ENCODE results near the gene TMEM132D.

The TMEM132D gene

GRCh38 chr12:129720618-129721017 lies 183.2 kb downstream of the TMEM132D start:
- DNase-seq: no peak

- no peak for DNase-seq
Measured at GRCh38 chr12:129719416-129719815, 184.4 kb downstream of the TMEM132D start.

DNA sequence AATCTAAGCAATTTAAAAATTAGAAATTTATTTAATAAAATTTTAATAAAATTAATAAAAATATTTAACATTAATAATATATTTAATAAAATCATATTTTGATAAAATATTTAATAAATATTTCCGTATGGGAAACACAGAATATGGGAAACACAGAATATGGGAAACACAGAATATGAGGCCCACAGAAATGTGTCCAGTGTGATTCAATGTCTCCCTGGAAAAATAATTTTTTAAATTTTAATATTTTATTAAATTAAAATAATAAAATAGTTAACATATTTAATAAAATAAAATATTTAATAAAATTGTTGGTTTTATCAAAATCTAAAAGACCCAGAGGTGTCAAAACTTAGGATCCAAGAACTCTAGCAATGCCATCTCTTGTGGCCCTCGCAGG lies 186.4 kb downstream of the TMEM132D start:
- DNase-seq: no peak

DNA sequence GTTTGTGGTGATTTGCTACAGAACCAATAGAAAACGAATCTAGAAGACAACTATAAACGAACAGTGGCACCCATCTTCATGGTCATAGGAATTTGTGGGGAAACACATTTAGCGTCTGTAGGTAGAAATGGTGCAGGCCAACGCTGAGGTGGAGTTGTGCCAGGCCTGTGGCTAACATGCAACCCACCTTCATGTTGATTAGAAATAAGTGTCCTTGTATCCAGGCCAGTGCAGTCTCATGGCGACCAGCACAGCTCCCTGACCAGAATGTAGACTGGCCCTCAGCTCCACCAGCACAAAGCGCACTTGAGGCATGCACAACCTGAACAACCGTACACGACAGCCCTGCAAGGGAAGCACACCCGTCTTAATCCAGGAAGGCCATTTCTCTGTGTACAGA lies 187.0 kb downstream of the TMEM132D start:
- no peak for DNase-seq

GRCh38 chr12:129706716-129707115 lies 197.1 kb downstream of the TMEM132D start:
- no peak for DNase-seq

DNA sequence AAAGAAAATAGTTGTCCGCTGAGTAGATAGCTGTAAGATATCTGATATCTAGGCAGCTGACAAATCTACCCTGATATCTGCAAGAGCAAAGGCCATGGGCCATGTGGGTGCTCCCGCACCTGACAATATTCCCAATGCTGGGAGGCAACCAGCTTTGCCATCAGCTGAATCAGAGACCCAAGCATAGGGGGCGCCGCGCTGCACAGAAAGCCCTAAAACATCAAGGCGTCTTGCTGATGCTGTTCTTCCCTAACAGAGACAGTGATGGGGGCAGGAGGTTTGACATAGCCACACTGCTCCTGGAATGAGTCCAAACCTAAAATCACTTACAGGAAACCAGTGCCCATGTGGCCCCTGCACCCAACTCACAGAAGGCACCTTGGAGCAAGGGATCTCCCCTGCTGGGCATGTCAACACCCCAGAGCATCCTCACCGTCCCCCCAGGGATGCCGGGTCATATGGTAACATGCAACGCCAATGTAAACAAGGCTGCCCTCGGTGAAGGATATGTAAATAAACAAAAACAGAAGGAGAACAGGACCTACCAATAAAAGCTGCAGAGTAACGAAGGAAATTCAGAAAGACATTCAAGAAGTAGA lies 199.5 kb downstream of the TMEM132D start:
- no peak for DNase-seq

DNA sequence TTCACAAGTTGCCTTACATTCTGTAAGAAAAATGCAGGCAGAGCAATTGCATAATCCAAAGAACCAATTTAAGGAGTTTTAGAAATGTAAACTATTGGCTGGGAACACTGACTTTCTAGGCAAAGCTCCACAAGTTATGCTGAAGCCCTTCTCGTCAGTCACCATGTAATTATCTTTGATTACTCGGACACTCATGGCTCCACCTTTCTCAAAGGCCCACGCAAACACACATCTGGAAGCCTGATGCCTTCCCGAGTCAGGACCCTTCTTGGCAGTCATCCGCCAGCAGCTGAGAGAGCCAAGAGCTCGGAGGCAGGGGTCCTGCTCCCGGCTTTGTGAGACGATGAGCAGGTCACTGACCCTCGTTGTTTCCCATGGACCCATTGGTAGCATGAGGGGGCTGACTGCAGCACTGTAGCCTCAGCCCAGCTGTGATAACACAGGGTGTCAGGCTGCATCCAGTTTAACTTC lies 202.2 kb downstream of the TMEM132D start:
- no peak for DNase-seq

DNA sequence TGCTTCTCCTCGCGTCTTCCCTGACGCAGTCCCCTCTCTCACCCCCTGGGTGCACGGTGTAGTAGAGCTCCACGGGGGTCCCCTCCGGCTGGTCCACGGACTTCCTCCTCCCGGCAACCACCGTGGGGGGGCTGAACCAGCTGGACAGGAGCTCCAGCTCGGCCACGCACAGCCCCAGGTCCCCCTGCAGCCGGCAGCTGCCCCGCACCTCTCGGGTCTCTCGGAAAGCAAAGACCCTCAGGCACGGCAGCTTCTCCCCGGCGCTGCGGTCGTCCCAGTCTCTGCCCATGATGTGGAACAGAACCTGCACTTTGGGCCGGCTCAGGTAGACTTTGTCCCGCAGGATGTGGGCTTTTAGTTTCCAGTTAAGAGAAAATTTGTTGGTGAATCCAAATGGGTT lies 203.8 kb downstream of the TMEM132D start:
- no peak for DNase-seq

DNA sequence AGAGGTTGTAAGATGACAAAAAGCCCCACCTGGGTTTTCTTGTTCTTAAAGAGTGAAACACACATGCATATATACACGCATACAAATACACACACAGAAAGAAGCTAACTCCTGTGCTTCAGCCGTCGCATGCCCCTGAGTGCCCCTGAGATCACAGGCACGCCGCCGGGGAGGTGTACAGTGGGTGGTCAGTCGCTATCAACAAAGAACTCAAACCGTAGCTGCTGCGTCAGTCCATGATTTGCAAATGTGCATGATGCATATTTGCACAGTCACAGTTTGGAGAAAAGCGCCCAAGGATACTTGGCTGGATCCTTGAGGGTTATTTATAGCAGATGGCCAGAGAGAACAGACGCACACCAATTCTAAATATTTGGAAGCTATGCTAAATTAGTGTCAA lies 206.9 kb downstream of the TMEM132D start:
- peak in 1 of 2 experiments; percentile 4 for DNase-seq

- DNase-seq: no peak
Measured at GRCh38 chr12:129696405-129696804, 207.4 kb downstream of the TMEM132D start.

DNA sequence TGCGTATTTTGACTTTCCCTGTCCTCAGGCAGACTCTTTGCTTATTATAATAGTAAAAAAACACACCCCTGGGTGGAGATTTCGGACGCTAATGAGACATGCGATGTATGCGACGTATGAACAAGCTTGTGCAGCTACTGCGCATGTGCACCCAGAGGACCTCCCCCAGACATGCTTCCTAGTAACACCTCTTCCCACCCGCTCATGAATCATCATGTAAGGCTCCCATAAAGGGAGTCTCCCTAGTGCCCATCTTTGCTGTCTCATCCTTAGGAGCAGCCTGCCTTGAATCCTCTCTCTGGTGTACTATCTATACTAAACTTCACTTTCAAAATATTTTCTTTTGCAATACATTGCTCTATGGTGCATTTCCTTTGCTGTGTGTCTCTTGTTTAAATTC lies 210.1 kb downstream of the TMEM132D start:
- DNase-seq: no peak

DNA sequence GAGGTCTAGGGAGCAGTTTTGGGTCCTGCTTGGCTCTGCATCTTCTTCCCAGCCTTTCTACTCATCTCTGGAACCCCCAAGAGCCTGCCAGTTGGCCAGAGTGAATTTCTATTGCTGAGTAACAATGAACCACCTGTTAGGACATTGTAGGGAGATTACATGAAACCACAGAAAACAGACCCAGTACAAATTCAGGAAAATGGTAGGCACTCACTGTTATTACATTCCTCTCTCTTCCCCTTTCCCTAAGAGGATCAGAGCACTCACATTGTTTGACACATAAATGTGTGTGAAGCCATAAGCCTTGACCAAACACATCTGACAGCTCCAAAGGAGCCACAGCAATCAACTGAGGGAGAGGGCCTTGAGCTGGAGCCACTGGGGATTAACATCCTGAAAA lies 216.1 kb downstream of the TMEM132D start:
- DNase-seq: no peak

DNA sequence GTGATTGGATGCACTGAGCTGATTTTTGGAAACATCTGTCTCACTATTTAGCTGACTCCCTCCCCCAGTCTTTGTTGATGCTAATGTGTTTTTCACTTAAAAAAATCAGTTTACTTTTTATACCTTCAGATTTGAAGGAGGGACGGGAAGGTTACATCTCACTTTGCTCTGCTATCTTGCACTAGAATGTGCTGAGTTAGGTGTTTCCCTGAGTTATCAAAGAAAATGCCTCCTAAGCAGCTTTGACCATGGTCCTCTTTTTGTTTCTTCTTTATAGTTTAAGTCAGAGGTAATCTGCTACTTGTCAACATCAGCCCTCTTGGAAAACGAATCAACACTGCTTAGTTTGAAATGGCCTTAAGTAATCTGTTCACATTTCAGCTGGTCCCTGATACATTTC lies 222.0 kb downstream of the TMEM132D start:
- DNase-seq: no peak

DNA sequence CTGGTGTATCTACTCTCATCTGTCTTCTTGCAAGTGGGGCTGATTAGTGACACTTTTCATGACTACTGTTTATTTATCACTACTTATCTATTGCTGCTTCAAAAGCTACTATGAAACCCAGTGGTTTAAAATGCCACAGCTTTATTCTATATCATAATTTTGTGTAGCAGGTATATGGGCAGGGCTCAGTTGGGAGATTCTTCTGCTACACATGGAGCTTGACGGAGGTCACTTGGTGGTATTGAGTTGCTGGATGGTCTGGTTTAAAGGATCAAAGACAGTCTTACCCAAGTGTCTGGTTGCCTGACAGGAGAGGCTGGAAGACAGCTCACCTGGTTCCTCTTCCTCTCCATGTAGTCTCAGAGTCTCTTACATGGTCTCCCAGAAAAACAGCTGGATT lies 222.7 kb downstream of the TMEM132D start:
- no peak for DNase-seq

- no peak for DNase-seq
Measured at GRCh38 chr12:129676411-129676810, 227.4 kb downstream of the TMEM132D start.

DNA sequence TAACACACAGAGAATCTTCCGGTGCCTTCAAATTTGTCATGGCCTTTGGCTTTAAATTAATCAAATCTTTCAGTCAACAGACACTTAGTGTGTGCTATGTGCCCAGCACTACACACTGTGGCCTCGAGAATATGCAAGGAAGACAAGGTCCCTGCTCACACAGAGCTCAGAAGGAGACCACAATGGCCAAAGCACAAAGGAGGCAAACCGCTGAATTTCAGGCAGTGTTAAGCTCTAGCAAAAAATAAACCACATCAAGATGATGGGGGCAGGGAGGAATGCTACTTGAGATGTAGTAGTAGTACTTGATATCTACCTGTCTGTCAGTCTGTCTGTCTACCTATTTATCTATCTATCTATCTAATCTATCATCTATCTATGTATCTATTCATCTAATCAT lies 227.9 kb downstream of the TMEM132D start:
- DNase-seq: no peak

DNA sequence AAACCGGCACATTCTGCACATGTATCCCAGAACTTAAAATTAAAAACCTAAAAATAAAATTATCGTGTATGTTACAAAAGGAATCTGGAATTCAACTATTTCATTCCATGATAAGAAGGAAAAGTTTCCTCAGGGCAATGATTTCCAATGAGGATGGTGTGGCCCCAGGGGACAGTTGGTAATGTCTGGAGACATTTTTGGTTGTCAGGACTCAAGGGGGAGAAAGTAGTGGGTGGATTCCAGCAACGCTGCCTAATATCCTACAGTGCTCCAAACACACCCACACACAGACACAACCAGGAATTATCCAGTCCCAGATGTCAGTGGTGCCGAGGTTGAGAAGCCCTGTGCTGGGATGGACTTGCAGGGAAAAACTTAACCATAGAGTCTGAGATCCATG lies 228.3 kb downstream of the TMEM132D start:
- DNase-seq: no peak

GRCh38 chr12:129673806-129674205 lies 230.0 kb downstream of the TMEM132D start:
- DNase-seq: no peak

DNA sequence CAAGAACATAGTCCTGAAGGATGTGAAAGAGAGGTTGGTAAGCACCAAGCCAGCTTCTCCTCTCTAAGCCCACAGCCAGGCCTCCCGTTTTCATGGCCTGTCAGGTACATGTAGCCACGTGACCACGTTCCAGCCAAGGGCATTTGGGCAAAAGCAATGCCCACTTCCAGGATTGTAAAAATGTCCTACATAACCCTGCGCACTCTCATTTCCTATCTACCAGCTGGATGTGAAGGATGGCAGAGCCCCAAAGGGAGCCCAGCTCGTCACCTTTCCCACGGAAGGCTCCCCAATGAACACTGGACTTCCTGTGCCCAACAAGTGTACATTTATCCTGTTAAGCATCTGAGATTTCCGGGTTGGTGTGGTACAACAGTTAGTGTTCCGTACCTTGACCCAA lies 231.7 kb downstream of the TMEM132D start:
- DNase-seq: no peak

- no peak for DNase-seq
Measured at GRCh38 chr12:129670256-129670920, 233.4 kb downstream of the TMEM132D start.

DNA sequence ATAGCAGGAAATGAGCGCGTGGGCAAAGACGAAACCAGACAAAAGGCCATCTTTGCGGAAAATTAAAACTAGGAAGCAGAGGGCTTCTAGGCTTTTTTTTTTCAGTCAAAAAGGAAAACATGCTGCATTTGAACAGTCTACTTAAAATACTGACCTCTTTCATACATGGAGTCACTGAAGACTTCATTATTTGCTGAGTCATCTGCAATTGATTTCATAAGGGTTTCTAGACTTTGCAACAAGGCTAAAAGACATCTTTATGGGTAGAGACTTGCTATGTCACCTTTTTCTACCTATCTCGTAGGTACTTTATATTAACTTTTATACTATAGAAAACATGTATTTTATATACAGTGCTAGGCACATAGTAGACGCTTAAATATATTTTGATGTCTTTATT lies 238.4 kb downstream of the TMEM132D start:
- DNase-seq: no peak

DNA sequence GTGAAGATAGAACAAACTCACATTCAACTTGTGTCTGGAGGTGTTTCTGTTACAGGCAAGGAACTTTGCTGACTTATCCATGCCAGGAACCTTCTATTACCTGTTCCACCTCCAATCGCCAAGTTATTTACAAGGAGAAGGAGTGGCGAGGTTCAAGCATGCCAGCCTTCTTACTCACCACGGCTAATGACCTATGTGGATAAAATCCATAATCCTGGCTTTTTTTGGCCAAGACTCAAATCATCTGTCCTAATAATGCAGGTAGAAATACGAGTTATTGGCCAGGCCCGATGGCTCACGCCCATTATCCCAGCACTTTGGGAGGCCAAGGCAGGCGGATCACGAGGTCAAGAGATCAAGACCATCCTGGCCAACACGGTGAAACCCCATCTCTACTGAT lies 241.6 kb downstream of the TMEM132D start:
- DNase-seq: no peak

DNA sequence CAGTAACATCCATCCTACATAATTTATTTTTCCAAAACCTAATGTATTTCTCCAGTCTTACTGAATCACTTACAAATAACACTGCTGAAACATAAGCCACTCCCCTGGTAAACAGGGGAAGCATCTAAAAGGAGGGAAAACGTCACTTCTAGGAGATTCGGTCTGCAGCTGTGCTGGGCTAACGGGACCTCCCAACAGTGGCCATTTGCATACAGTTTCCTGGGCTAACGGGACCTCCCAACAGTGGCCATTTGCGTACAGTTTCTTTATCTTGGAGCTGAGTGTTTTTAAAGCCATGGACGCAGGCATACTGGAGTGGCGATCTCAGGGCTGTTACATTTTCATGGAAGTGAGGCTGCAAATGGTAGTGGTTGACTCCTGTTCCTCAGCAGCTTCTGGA lies 242.9 kb downstream of the TMEM132D start:
- no peak for DNase-seq

- DNase-seq: no peak
Measured at GRCh38 chr12:129659961-129660622, 243.7 kb downstream of the TMEM132D start.

Measured in NCI-H187 (cell line).